K562 (cell line): ENCODE measurements around the gene CCDC60. TPM values are rescaled to one million over a fixed set of nuclear protein-coding genes. Genes with fewer than 3 reads are reported as not detected.

Source experiments
- CBFA2T2 ChIP-seq: fragments of 450-650 bp; conservative IDR thresholded peaks from 2 replicates; pipeline ENCODE4 v1.6.1; 2017; ENCODE audit warnings: mild to moderate bottlenecking
- DNMT1 ChIP-seq: fragments of 450-650 bp; IDR thresholded peaks from 2 replicates; pipeline ENCODE4 v1.6.1; 2016; ENCODE audit warnings: antibody characterized with exemption, mild to moderate bottlenecking
- MYBL2 ChIP-seq, 2 experiments: fragments of 450-650 bp in 1 of 2; sonication (generic) in 1 of 2; formaldehyde crosslinking in 1 of 2; IDR thresholded peaks; 2 replicates each; pipeline versions ENCODE4 v1.6.1 to v1.8.1; 2017 to 2022; ENCODE audit warnings: borderline replicate concordance in 1 of 2, inconsistent platforms in 1 of 2, low read depth in 1 of 2, mild to moderate bottlenecking in 1 of 2, missing genetic modification reagents in 1 of 2, moderate library complexity in 1 of 2
- RFX7 ChIP-seq: fragments of 250-450 bp; sonication (Bioruptor Pico); IDR thresholded peaks from 2 replicates; pipeline ENCODE4 v1.5.1; 2021; ENCODE audit warnings: mild to moderate bottlenecking
- ZBTB1 ChIP-seq: sonication (generic); formaldehyde crosslinking; IDR thresholded peaks from 2 replicates; pipeline ENCODE4 v1.8.1; 2023; ENCODE audit warnings: missing genetic modification reagents, low read depth, mild to moderate bottlenecking, borderline replicate concordance
- ZBTB40 ChIP-seq, 2 experiments: fragments of 450-650 bp in 1 of 2; sonication (generic) in 1 of 2; formaldehyde crosslinking in 1 of 2; IDR thresholded peaks; 2 replicates each; pipeline versions ENCODE4 v1.7.1 to v1.9.0; 2016 to 2022; ENCODE audit warnings: inconsistent platforms in 1 of 2, mild to moderate bottlenecking in 1 of 2, missing genetic modification reagents in 1 of 2
- ZNF695 ChIP-seq: fragments of 450-650 bp; formaldehyde crosslinking; IDR thresholded peaks from 2 replicates; pipeline ENCODE4 v1.4.0; 2020; ENCODE audit warnings: mild to moderate bottlenecking, moderate library complexity
- polyA plus RNA-seq, 8 experiments: library from polyadenylated mRNA; depleted of rRNA in 4 of 8; stranded (reverse) in 5 of 8; unstranded in 3 of 8; fragments of >200 nt; fragmentation: Nextera tagmentation in 2 of 8; fragmentation: Illumina TruSeq in 1 of 8; extraction: Ambion mirVana in 2 of 8; extraction: Trizol in 1 of 8; gene quantifications; 2 replicates each; pipeline versions ENCODE4 v1.2.1 to v1.2.3, GENCODE V29; 2011 to 2014; ENCODE audit warnings: inconsistent platforms in 1 of 8, missing spikeins in 1 of 8
- total RNA-seq, 7 experiments: library from RNA; depleted of rRNA in 6 of 7; stranded (reverse); fragments of >200 nt in 6 of 7; fragmentation: Illumina TruSeq in 2 of 7; extraction: Trizol in 2 of 7; gene quantifications; 2 replicates each; pipeline versions ENCODE4 v1.2.1 to v1.2.3, GENCODE V29; 2011 to 2021; ENCODE audit warnings: low replicate concordance in 1 of 7

Gene CCDC60
- total and polyA plus RNA-seq, 9 of the 15 experiments (the other 6 are each of a cell fraction or from before 2014, with no cell fraction given) = not detected

DNA sequence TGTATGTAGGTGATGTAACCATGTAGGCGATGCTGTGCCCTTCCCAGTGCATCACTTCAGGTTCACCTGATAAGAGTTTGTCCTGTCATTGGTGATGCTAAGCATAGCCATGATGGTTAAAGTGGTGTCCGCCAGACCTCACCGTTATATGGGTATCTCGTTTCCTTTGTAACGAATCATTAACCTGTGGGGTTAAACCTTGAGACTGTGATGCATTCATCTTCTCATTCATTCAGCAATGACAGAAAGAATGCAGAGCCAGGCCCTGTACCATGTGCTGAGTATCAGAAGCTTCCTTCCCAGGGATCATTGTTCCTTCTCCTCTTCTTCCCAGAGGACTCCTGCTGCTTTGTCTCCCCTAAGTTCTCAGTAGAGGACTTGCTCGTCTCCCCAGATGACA lies 84.9 kb downstream of the CCDC60 start (continued):
- TF ChIP-seq ZBTB40 (IDR thresholded peaks at IDR 0.05) = no peak
- no peak for TF ChIP-seq ZBTB40 (CRISPR knock-in tag; IDR thresholded peaks at IDR 0.05)
- no peak for TF ChIP-seq CBFA2T2
- TF ChIP-seq RFX7 (CRISPR knock-in tag) = no peak
- no peak for TF ChIP-seq DNMT1
- no peak for TF ChIP-seq ZNF695 (CRISPR knock-in tag)
- no peak for TF ChIP-seq ZBTB1
- no peak for TF ChIP-seq MYBL2 (IDR thresholded peaks at IDR 0.05; ENCODE audit: low read depth)
- no peak for TF ChIP-seq MYBL2 (CRISPR knock-in tag; IDR thresholded peaks at IDR 0.05; ENCODE audit: borderline replicate concordance)
